HCT116 (cell line): ENCODE measurements around the gene PGBD5. TPM values are rescaled to one million over a fixed set of nuclear protein-coding genes. Genes with fewer than 3 reads are reported as not detected.

Experiments
- ATAC-seq: fragments of 200-7000 bp; cut with Tn5 transposase; 2 replicates; pipeline ENCODE4 v1.9.1; 2020; ENCODE audit warnings: mild to moderate bottlenecking, moderate library complexity
- BruUV-seq: library from RNA; stranded (reverse); fragments of 400-500 nt; replicated peaks from 2 replicates; lab custom pipeline; 2021; lab: Mats Ljungman, UMichigan
- CTCF ChIA-PET: fragments of 300-600 bp; sonication (Branson Sonifier 250); formaldehyde crosslinking; loops from one replicate; lab custom pipeline; 2021; ENCODE audit warnings: antibody characterized with exemption; lab: Charles Lee
- POLR2A ChIA-PET: fragments of 300-600, 350-600 bp; sonication (Branson Sonifier 250); formaldehyde crosslinking; loops from one replicate; lab custom pipeline; 2021; ENCODE audit warnings: antibody characterized with exemption; lab: Charles Lee
- RAD21 ChIA-PET, 2 experiments: fragments of 300-600 bp; sonication (Branson Sonifier 250); formaldehyde crosslinking; loops; one replicate each; lab custom pipeline; 2023; ENCODE audit warnings: low total read pairs in 2 of 2; ENCODE audit not compliant: uncharacterized antibody in 2 of 2, unreplicated experiment in 2 of 2, low non-redundant PET in 1 of 2; lab: Charles Lee
- DNase-seq: peaks from one replicate; pipeline ENCODE4 v3.0.0-alpha.2; 2010; ENCODE audit warnings: low read depth, low spot score
- H2AFZ ChIP-seq: fragments of 200-600 bp; shearing (Covaris generic), sonication (generic); 2 replicates; pipeline ENCODE4 v1.6.1; 2017; ENCODE audit warnings: low read depth, mixed run types, mixed read lengths, antibody characterized with exemption, low read length; ENCODE audit not compliant: poor library complexity, severe bottlenecking
- H3K27ac ChIP-seq: 2 replicates; pipeline ENCODE4 v1.5.1; 2012; ENCODE audit warnings: low read depth, low read length
- H3K27me3 ChIP-seq: fragments of 200-600 bp; sonication (generic); 2 replicates; pipeline ENCODE4 v1.6.1; 2016; ENCODE audit warnings: mixed run types, low read length, mixed read lengths; ENCODE audit not compliant: insufficient read depth
- H3K36me3 ChIP-seq, 2 experiments: fragments of 200-500 bp in 1 of 2; fragments of 200-600 bp in 1 of 2; sonication (Bioruptor generic) in 1 of 2; sonication (generic) in 1 of 2; 2 replicates each; pipeline versions ENCODE4 v1.5.1 to v1.6.1; 2014 to 2016; ENCODE audit warnings: low read length in 2 of 2, inconsistent platforms in 1 of 2, mixed read lengths in 1 of 2, mixed run types in 1 of 2; ENCODE audit not compliant: insufficient read depth in 2 of 2, control insufficient read depth in 1 of 2
- H3K4me1 ChIP-seq, 2 experiments: fragments of 200-600 bp in 1 of 2; sonication (generic) in 1 of 2; 2 replicates each; pipeline versions ENCODE4 v1.5.1 to v1.6.1; 2012 to 2017; ENCODE audit warnings: low read length in 2 of 2, inconsistent platforms in 1 of 2, mild to moderate bottlenecking in 1 of 2, mixed read lengths in 1 of 2, mixed run types in 1 of 2, moderate library complexity in 1 of 2; ENCODE audit not compliant: insufficient read depth in 2 of 2, control insufficient read depth in 1 of 2
- H3K4me2 ChIP-seq: fragments of 200-600 bp; sonication (generic); 2 replicates; pipeline ENCODE4 v1.6.1; 2017; ENCODE audit warnings: mixed run types, low read length, mixed read lengths
- H3K4me3 ChIP-seq, 2 experiments: fragments of 200-600 bp in 1 of 2; sonication (generic) in 1 of 2; replicated peaks in 1 of 2; 2 replicates each; pipeline ENCODE4 v1.5.1; 2011 to 2016; ENCODE audit warnings: low read length in 2 of 2, control low read depth in 1 of 2, low read depth in 1 of 2, mild to moderate bottlenecking in 1 of 2, mixed read lengths in 1 of 2, mixed run types in 1 of 2
- H3K79me2 ChIP-seq: fragments of 200-600 bp; sonication (generic); 2 replicates; pipeline ENCODE4 v1.6.1; 2017; ENCODE audit warnings: mild to moderate bottlenecking, mixed run types, low read length, moderate library complexity, mixed read lengths; ENCODE audit not compliant: insufficient read depth
- H3K9ac ChIP-seq: fragments of 200-600 bp; sonication (generic); 2 replicates; pipeline ENCODE4 v1.6.1; 2016; ENCODE audit warnings: low read length, mixed read lengths
- H3K9me2 ChIP-seq: fragments of 200-600 bp; sonication (generic), shearing (Covaris generic); 2 replicates; pipeline ENCODE4 v1.6.1; 2017; ENCODE audit warnings: mixed run types, mild to moderate bottlenecking, moderate library complexity; ENCODE audit not compliant: insufficient read depth
- H3K9me3 ChIP-seq, 2 experiments: fragments of 200-500 bp in 1 of 2; fragments of 200-600 bp in 1 of 2; sonication (Bioruptor generic) in 1 of 2; sonication (generic) in 1 of 2; 2 replicates each; pipeline ENCODE4 v1.6.1; 2014 to 2017; ENCODE audit warnings: low read length in 2 of 2, mixed read lengths in 2 of 2, inconsistent platforms in 1 of 2, low read depth in 1 of 2, mild to moderate bottlenecking in 1 of 2, mixed run types in 1 of 2, moderate library complexity in 1 of 2; ENCODE audit not compliant: control insufficient read depth in 1 of 2, insufficient read depth in 1 of 2
- H4K20me1 ChIP-seq: fragments of 200-600 bp; sonication (generic), shearing (Covaris generic); 2 replicates; pipeline ENCODE4 v1.6.1; 2017; ENCODE audit warnings: mixed run types, mild to moderate bottlenecking, moderate library complexity; ENCODE audit not compliant: insufficient read depth
- CBX3 ChIP-seq: IDR thresholded peaks from 2 replicates; pipeline ENCODE4 v1.6.1; 2012; ENCODE audit warnings: low read depth
- EGR1 ChIP-seq: IDR thresholded peaks from 2 replicates; pipeline ENCODE4 v1.6.1; 2012; ENCODE audit warnings: low read depth
- EZH2 ChIP-seq: fragments of 200-600 bp; sonication (generic); IDR thresholded peaks from 2 replicates; pipeline ENCODE4 v1.6.1; 2017; ENCODE audit warnings: antibody characterized with exemption, mixed run types
- EZH2phosphoT487 ChIP-seq: fragments of 200-600 bp; IDR thresholded peaks from 2 replicates; pipeline ENCODE4 v1.6.1; 2018; ENCODE audit warnings: antibody characterized with exemption, borderline replicate concordance
- FOSL1 ChIP-seq: IDR thresholded peaks from 2 replicates; pipeline ENCODE4 v1.6.1; 2012; ENCODE audit warnings: low read depth
- POLR2A ChIP-seq: IDR thresholded peaks from 2 replicates; pipeline ENCODE4 v1.7.0; 2011; ENCODE audit warnings: borderline replicate concordance; ENCODE audit not compliant: insufficient read depth, insufficient read length; ENCODE audit errors: extremely low read depth
- POLR2AphosphoS5 ChIP-seq: IDR thresholded peaks from 2 replicates; pipeline ENCODE4 v1.6.1; 2011; ENCODE audit warnings: mild to moderate bottlenecking, low read depth, low read length, moderate library complexity
- YY1 ChIP-seq: IDR thresholded peaks from 2 replicates; pipeline ENCODE4 v1.6.1; 2011; ENCODE audit warnings: low read length, low read depth, moderate library complexity, mild to moderate bottlenecking; ENCODE audit not compliant: insufficient replicate concordance; ENCODE audit errors: extremely low read depth
- ZFX ChIP-seq: fragments of 450-650 bp; IDR thresholded peaks from 2 replicates; pipeline ENCODE4 v1.6.1; 2017
- intact Hi-C: fragments of 100-400 bp; cut with micrococcal nuclease; formaldehyde crosslinking; loops from 2 replicates; pipeline ENCODE4 v1.10.0; 2022
- total RNA-seq: library from RNA; stranded (reverse); gene quantifications from one replicate; pipeline ENCODE4 v1.2.1, GENCODE V29; 2021; ENCODE audit not compliant: unreplicated experiment
- TF ChIP-seq, protein P1 (sequence below): IDR thresholded peaks from 2 replicates; pipeline ENCODE4 v1.6.1; 2012; ENCODE audit warnings: low read depth
- TF ChIP-seq, protein P2 (sequence below): IDR thresholded peaks from 2 replicates; pipeline ENCODE4 v1.6.1; 2012
- TF ChIP-seq, protein P3 (sequence below): IDR thresholded peaks from 2 replicates; pipeline ENCODE4 v1.6.1; 2011; ENCODE audit warnings: mild to moderate bottlenecking, low read length, moderate library complexity; ENCODE audit not compliant: insufficient replicate concordance; ENCODE audit errors: extremely low read depth

The PGBD5 gene
- total RNA-seq, 1 experiment from 2014 or later = 0.27 TPM

DNA sequence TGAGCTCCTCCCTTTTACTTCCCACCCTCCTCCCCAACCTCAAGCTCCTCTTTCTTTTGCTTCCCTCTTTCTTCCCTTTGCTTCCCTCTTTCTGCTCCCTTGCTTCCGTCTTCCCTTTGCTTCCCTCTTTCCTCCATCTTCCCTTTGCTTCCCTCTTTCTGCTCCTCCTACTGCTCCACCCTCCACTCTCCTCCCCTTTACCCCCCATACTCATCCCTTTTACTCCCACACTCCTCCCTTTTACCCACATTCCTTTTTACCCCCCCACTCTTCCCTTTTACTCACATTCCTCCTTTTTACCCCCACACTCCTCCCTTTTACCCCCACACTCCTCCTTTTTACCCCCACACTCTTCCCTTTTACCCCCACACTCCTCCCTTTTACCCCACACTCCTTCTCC lies 30.2 kb downstream of the PGBD5 start:
- intact Hi-C loops = no loop called here
- POLR2A ChIA-PET = no interaction called here
- CTCF ChIA-PET = no interaction called here
- H3K79me2 ChIP-seq = no peaks in the 10 kb centered on the region
- H3K27ac ChIP-seq = no peak overlapping the region
- no peak overlapping the region for H3K4me3 ChIP-seq
- no peaks in the 10 kb centered on the region for H3K4me1 ChIP-seq
- H3K9me3 ChIP-seq = no peaks in the 10 kb centered on the region
- no peak for ATAC-seq
- H4K20me1 ChIP-seq = no peaks in the 10 kb centered on the region
- H3K9ac ChIP-seq = no peak overlapping the region
- no peaks in the 10 kb centered on the region for H3K36me3 ChIP-seq
- BruUV-seq = no TSS peak
- H2AFZ ChIP-seq = no peak overlapping the region
- H3K4me2 ChIP-seq = no peak overlapping the region
- no peaks in the 10 kb centered on the region for H3K9me2 ChIP-seq
- no peaks in the 10 kb centered on the region; the same call in 1 of the 2 replicates for H3K27me3 ChIP-seq
- RAD21 ChIA-PET = no interaction called here
- TF ChIP-seq EZH2 (no peak), EGR1 (no peak)
- no peak for DNase-seq

GRCh38 chr1:230394741-230395140 lies 31.4 kb downstream of the PGBD5 start:
- DNase-seq (no peak), ATAC-seq (no peak)
- RAD21 ChIA-PET = interaction anchor here in 1 of 2 experiments (0.6 kb wide), 1 partner anchor 546 kb away, joined by 4 read pairs; no protein-coding TSS in a partner anchor
- POLR2A ChIA-PET = no interaction called here
- TF ChIP-seq, protein P1, sequence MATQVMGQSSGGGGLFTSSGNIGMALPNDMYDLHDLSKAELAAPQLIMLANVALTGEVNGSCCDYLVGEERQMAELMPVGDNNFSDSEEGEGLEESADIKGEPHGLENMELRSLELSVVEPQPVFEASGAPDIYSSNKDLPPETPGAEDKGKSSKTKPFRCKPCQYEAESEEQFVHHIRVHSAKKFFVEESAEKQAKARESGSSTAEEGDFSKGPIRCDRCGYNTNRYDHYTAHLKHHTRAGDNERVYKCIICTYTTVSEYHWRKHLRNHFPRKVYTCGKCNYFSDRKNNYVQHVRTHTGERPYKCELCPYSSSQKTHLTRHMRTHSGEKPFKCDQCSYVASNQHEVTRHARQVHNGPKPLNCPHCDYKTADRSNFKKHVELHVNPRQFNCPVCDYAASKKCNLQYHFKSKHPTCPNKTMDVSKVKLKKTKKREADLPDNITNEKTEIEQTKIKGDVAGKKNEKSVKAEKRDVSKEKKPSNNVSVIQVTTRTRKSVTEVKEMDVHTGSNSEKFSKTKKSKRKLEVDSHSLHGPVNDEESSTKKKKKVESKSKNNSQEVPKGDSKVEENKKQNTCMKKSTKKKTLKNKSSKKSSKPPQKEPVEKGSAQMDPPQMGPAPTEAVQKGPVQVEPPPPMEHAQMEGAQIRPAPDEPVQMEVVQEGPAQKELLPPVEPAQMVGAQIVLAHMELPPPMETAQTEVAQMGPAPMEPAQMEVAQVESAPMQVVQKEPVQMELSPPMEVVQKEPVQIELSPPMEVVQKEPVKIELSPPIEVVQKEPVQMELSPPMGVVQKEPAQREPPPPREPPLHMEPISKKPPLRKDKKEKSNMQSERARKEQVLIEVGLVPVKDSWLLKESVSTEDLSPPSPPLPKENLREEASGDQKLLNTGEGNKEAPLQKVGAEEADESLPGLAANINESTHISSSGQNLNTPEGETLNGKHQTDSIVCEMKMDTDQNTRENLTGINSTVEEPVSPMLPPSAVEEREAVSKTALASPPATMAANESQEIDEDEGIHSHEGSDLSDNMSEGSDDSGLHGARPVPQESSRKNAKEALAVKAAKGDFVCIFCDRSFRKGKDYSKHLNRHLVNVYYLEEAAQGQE = no peak
- TF ChIP-seq FOSL1 = no peak
- no peak for TF ChIP-seq EZH2
- TF ChIP-seq, protein P2, sequence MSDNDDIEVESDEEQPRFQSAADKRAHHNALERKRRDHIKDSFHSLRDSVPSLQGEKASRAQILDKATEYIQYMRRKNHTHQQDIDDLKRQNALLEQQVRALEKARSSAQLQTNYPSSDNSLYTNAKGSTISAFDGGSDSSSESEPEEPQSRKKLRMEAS = no peak
- TF ChIP-seq POLR2A = no peak
- TF ChIP-seq CBX3 = no peak
- TF ChIP-seq YY1 = no peak
- TF ChIP-seq EGR1 = no peak
- TF ChIP-seq, protein P3, sequence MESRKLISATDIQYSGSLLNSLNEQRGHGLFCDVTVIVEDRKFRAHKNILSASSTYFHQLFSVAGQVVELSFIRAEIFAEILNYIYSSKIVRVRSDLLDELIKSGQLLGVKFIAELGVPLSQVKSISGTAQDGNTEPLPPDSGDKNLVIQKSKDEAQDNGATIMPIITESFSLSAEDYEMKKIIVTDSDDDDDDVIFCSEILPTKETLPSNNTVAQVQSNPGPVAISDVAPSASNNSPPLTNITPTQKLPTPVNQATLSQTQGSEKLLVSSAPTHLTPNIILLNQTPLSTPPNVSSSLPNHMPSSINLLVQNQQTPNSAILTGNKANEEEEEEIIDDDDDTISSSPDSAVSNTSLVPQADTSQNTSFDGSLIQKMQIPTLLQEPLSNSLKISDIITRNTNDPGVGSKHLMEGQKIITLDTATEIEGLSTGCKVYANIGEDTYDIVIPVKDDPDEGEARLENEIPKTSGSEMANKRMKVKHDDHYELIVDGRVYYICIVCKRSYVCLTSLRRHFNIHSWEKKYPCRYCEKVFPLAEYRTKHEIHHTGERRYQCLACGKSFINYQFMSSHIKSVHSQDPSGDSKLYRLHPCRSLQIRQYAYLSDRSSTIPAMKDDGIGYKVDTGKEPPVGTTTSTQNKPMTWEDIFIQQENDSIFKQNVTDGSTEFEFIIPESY = no peak
- TF ChIP-seq EZH2phosphoT487 = no peak
- no peak for TF ChIP-seq POLR2AphosphoS5
- TF ChIP-seq ZFX = no peak
- no TSS peak for BruUV-seq
- no peaks in the 10 kb centered on the region for H3K9me3 ChIP-seq
- H3K79me2 ChIP-seq = no peaks in the 10 kb centered on the region
- H4K20me1 ChIP-seq = no peaks in the 10 kb centered on the region
- no peaks in the 10 kb centered on the region for H3K4me1 ChIP-seq
- no peak overlapping the region for H3K27ac ChIP-seq
- no peak overlapping the region for H3K4me2 ChIP-seq
- no peaks in the 10 kb centered on the region for H3K36me3 ChIP-seq
- CTCF ChIA-PET = no interaction called here
- H3K27me3 ChIP-seq = no peaks in the 10 kb centered on the region; the same call in 1 of the 2 replicates
- H3K9ac ChIP-seq = no peak overlapping the region
- no peak overlapping the region for H3K4me3 ChIP-seq
- no peaks in the 10 kb centered on the region for H3K9me2 ChIP-seq
- intact Hi-C loops = no loop called here
- no peak overlapping the region for H2AFZ ChIP-seq
